Measurements from ENCODE around the gene TMEM150C. TPM values are rescaled to one million over a fixed set of nuclear protein-coding genes. Genes with fewer than 3 reads are reported as not detected.

TMEM150C gene
- total and polyA plus RNA-seq, 8 donors: 0.45 to 8.4 (median 3.9) TPM; not detected in 1

- no peaks in the 10 kb centered on the region for H3K9me3 ChIP-seq
- no peak overlapping the region for H3K4me3 ChIP-seq
- no peaks in the 10 kb centered on the region for H3K4me1 ChIP-seq
- H3K36me3 ChIP-seq: no peaks in the 10 kb centered on the region
- H3K27me3 ChIP-seq: no peaks in the 10 kb centered on the region
- no peak for DNase-seq
- TF ChIP-seq POLR2A (IDR thresholded peaks at IDR 0.05): no peak
- TF ChIP-seq POLR2AphosphoS5 (IDR thresholded peaks at IDR 0.05): no peak
- no peak for TF ChIP-seq CTCF (IDR thresholded peaks at IDR 0.05)
- no peak for TF ChIP-seq EP300 (IDR thresholded peaks at IDR 0.05)
- no peak overlapping the region for H3K27ac ChIP-seq
- intact Hi-C loops (cut with DNase I; ENCODE audit: low total_unique reads): no loop called here
Observed at GRCh38 chr4:82508011-82508410, 53.8 kb downstream of the TMEM150C start.

- no peak overlapping the region for H3K27ac ChIP-seq
- DNase-seq: no peak
- TF ChIP-seq CTCF (IDR thresholded peaks at IDR 0.05): no peak
- no peak for TF ChIP-seq POLR2AphosphoS5 (IDR thresholded peaks at IDR 0.05)
- no peak for TF ChIP-seq POLR2A (IDR thresholded peaks at IDR 0.05)
- no peak for TF ChIP-seq EP300 (IDR thresholded peaks at IDR 0.05)
- intact Hi-C loops (cut with DNase I; ENCODE audit: low total_unique reads): no loop called here
- H3K4me1 ChIP-seq: no peaks in the 10 kb centered on the region
- H3K4me3 ChIP-seq: no peak overlapping the region
- H3K27me3 ChIP-seq: no peaks in the 10 kb centered on the region
- no peaks in the 10 kb centered on the region for H3K36me3 ChIP-seq
- WGBS, 5 donors: 77 to 84% (median 79%) methylated on average over 2 of the region's 2 CpGs
- H3K9me3 ChIP-seq: no peaks in the 10 kb centered on the region
Observed at GRCh38 chr4:82501154-82501442, 60.7 kb downstream of the TMEM150C start.

GRCh38 chr4:82500435-82501153 is 61.2 kb downstream of the TMEM150C start:
- H3K4me3 ChIP-seq: no peak overlapping the region
- no peak for TF ChIP-seq CTCF (IDR thresholded peaks at IDR 0.05)
- TF ChIP-seq POLR2AphosphoS5 (IDR thresholded peaks at IDR 0.05): peak in 1 of 3 donors; percentile 21
- DNase-seq: peak in 1 of 2 donors; percentile 29
- no peak overlapping the region for H3K27ac ChIP-seq
- intact Hi-C loops (cut with DNase I; ENCODE audit: low total_unique reads): no loop called here
- H3K9me3 ChIP-seq: no peaks in the 10 kb centered on the region
- H3K4me1 ChIP-seq: no peaks in the 10 kb centered on the region
- WGBS, 5 donors: 41 to 50% (median 47%) methylated on average over 5 of the region's 5 CpGs
- H3K36me3 ChIP-seq: no peaks in the 10 kb centered on the region
- no peaks in the 10 kb centered on the region for H3K27me3 ChIP-seq

GRCh38 chr4:82499738-82500434 is 61.9 kb downstream of the TMEM150C start:
- no peaks in the 10 kb centered on the region for H3K27me3 ChIP-seq
- WGBS, 5 donors: 71 to 83% (median 80%) methylated on average over 6 of the region's 6 CpGs
- intact Hi-C loops (cut with DNase I; ENCODE audit: low total_unique reads): no loop called here
- no peaks in the 10 kb centered on the region for H3K4me1 ChIP-seq
- DNase-seq: no peak
- no peaks in the 10 kb centered on the region for H3K9me3 ChIP-seq
- no peak overlapping the region for H3K4me3 ChIP-seq
- no peak overlapping the region for H3K27ac ChIP-seq
- no peaks in the 10 kb centered on the region for H3K36me3 ChIP-seq
- TF ChIP-seq EP300 (IDR thresholded peaks at IDR 0.05): no peak
- no peak for TF ChIP-seq POLR2AphosphoS5 (IDR thresholded peaks at IDR 0.05)
- TF ChIP-seq POLR2A (IDR thresholded peaks at IDR 0.05): no peak
- TF ChIP-seq CTCF (IDR thresholded peaks at IDR 0.05): no peak

Measured in stomach (tissue), 9 donors.